Measurements from ENCODE around the gene SHQ1.

- no peak for TF ChIP-seq CTCF (IDR thresholded peaks at IDR 0.05)
- no peak for TF ChIP-seq POLR2A (IDR thresholded peaks at IDR 0.05)
Measured at GRCh38 chr3:72816862-72817355, 31.3 kb downstream of the SHQ1 start.
